ENCODE measurements around the gene VAX1. TPM values are rescaled to one million over a fixed set of nuclear protein-coding genes. Genes with fewer than 3 reads are reported as not detected.

VAX1 gene
- total and polyA plus RNA-seq, 2 donors (not counting 1 experiment from before 2014, with no cell fraction given), result not detected

DNA sequence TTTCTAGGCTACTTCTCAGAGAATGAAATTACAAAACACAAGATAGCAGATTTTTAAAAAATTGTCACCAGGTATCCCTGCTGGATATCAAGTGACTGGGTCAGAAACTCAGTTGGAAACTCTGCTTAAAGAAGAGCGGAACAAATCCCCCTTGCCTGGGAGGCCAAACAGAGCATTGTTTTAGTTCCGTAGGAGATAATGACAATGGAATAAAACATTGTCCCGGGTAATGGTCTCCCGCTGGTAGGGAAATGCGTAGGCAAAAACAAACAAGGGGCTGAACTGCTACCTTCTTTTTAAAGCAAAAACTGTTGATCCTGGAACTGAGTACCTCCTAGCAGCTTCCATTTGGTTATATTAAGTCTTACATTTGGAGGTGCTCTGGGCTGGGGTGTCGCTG is 21.3 kb upstream of the VAX1 start:
- no peak overlapping the region for H3K4me3 ChIP-seq (replicated peaks in 1 of 4; ENCODE audit: control extremely low read depth in 1 of 4, insufficient read depth in 1 of 4, low read depth in 3 of 4, low read length in 4 of 4)
- H3K9me3 ChIP-seq (ENCODE audit: control insufficient read depth, insufficient read depth, low read depth, low read length), result no peaks in the 10 kb centered on the region
- H2AFZ ChIP-seq (ENCODE audit: low read length), result no peak overlapping the region
- no peaks in the 10 kb centered on the region for H3K36me3 ChIP-seq (ENCODE audit: control insufficient read depth, insufficient read depth, low read length)
- H3K4me1 ChIP-seq (ENCODE audit: control insufficient read depth, extremely low read depth, insufficient read depth, low read length), result no peaks in the 10 kb centered on the region
- peaks cover 26% of the 10 kb centered on the region for H3K27me3 ChIP-seq (ENCODE audit: control insufficient read depth, insufficient read depth, low read length)
- H3K79me2 ChIP-seq (ENCODE audit: control insufficient read depth, insufficient read depth, low read length), result no peaks in the 10 kb centered on the region
- H3K4me2 ChIP-seq (ENCODE audit: extremely low read depth, insufficient read depth, low read length), result no peak overlapping the region
- DNase-seq (ENCODE audit: low read depth in 2 of 2), result no peak
- no peak for TF ChIP-seq EZH2 (IDR thresholded peaks at IDR 0.05; ENCODE audit: low read length, missing control alignments)
- TF ChIP-seq, protein P1, sequence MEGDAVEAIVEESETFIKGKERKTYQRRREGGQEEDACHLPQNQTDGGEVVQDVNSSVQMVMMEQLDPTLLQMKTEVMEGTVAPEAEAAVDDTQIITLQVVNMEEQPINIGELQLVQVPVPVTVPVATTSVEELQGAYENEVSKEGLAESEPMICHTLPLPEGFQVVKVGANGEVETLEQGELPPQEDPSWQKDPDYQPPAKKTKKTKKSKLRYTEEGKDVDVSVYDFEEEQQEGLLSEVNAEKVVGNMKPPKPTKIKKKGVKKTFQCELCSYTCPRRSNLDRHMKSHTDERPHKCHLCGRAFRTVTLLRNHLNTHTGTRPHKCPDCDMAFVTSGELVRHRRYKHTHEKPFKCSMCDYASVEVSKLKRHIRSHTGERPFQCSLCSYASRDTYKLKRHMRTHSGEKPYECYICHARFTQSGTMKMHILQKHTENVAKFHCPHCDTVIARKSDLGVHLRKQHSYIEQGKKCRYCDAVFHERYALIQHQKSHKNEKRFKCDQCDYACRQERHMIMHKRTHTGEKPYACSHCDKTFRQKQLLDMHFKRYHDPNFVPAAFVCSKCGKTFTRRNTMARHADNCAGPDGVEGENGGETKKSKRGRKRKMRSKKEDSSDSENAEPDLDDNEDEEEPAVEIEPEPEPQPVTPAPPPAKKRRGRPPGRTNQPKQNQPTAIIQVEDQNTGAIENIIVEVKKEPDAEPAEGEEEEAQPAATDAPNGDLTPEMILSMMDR (conservative IDR thresholded peaks at IDR 0.05 in 1 of 2, IDR thresholded peaks at IDR 0.05 in 1 of 2; ENCODE audit: low read depth in 1 of 2, low read length in 2 of 2), result no peak
- H3K27ac ChIP-seq (ENCODE audit: insufficient read depth, low read length), result no peak overlapping the region
- no peak overlapping the region for H3K9ac ChIP-seq (ENCODE audit: insufficient read depth, low read length)
- H4K20me1 ChIP-seq (ENCODE audit: control insufficient read depth, extremely low read depth, insufficient read depth, low read length), result no peaks in the 10 kb centered on the region

DNA sequence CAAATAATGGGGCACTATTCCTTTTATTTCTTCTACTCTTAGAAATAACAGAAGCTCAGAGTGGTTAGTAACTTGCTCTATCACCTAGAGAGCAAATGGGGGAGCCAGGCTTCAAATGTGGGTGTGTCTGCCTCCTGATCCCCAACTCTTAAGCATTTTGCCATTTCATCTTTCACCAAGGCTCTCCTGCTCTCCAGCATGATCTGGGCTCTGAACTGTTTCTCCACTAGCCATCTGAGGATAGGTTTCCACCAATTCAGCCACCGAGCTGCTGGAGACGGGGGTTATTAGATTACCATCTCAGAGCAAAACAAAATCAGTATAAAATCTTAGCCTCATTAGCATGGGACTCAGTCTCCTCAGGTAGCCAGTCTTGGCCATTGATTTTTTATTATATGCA is 20.2 kb upstream of the VAX1 start:
- no peaks in the 10 kb centered on the region for H3K9me3 ChIP-seq (ENCODE audit: control insufficient read depth, insufficient read depth, low read depth, low read length)
- peaks cover 15% of the 10 kb centered on the region for H3K27me3 ChIP-seq (ENCODE audit: control insufficient read depth, insufficient read depth, low read length)
- H3K4me1 ChIP-seq (ENCODE audit: control insufficient read depth, extremely low read depth, insufficient read depth, low read length), result no peaks in the 10 kb centered on the region
- DNase-seq (ENCODE audit: low read depth in 2 of 2), result no peak
- no peak overlapping the region for H3K27ac ChIP-seq (ENCODE audit: insufficient read depth, low read length)
- H3K9ac ChIP-seq (ENCODE audit: insufficient read depth, low read length), result no peak overlapping the region
- no peak overlapping the region for H3K4me2 ChIP-seq (ENCODE audit: extremely low read depth, insufficient read depth, low read length)
- no peak overlapping the region for H3K4me3 ChIP-seq (replicated peaks in 1 of 4; ENCODE audit: control extremely low read depth in 1 of 4, insufficient read depth in 1 of 4, low read depth in 3 of 4, low read length in 4 of 4)
- H3K36me3 ChIP-seq (ENCODE audit: control insufficient read depth, insufficient read depth, low read length), result no peaks in the 10 kb centered on the region
- no peak overlapping the region for H2AFZ ChIP-seq (ENCODE audit: low read length)
- no peaks in the 10 kb centered on the region for H4K20me1 ChIP-seq (ENCODE audit: control insufficient read depth, extremely low read depth, insufficient read depth, low read length)
- no peaks in the 10 kb centered on the region for H3K79me2 ChIP-seq (ENCODE audit: control insufficient read depth, insufficient read depth, low read length)
- TF ChIP-seq, protein P1 (conservative IDR thresholded peaks at IDR 0.05 in 1 of 2, IDR thresholded peaks at IDR 0.05 in 1 of 2; ENCODE audit: low read depth in 1 of 2, low read length in 2 of 2), result no peak
- TF ChIP-seq EZH2 (IDR thresholded peaks at IDR 0.05; ENCODE audit: low read length, missing control alignments), result no peak

DNA sequence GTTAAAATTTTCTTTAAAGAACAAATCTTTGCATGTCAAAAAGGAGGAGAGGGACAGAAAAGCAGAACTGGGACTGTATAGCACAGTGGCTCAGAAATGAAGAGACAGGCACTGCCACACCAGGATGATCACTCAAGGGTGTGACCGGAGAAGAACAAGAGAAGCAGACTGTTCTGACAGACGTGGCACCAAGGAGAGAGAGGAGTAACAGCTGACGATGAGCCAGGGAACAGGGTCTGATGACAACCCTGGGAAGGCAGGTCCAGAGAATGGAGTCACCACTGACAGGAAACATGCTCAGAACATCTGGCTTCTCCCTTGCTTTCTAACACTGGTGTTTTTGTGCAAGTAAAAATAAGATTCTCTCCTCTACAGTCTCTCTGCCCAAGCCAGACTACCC is 14.6 kb upstream of the VAX1 start:
- H3K27ac ChIP-seq (ENCODE audit: insufficient read depth, low read length), result no peak overlapping the region
- TF ChIP-seq EZH2 (IDR thresholded peaks at IDR 0.05; ENCODE audit: low read length, missing control alignments), result no peak
- TF ChIP-seq, protein P1 (conservative IDR thresholded peaks at IDR 0.05 in 1 of 2, IDR thresholded peaks at IDR 0.05 in 1 of 2; ENCODE audit: low read depth in 1 of 2, low read length in 2 of 2), result no peak
- no peaks in the 10 kb centered on the region for H4K20me1 ChIP-seq (ENCODE audit: control insufficient read depth, extremely low read depth, insufficient read depth, low read length)
- no peaks in the 10 kb centered on the region for H3K79me2 ChIP-seq (ENCODE audit: control insufficient read depth, insufficient read depth, low read length)
- no peak overlapping the region for H3K4me3 ChIP-seq (replicated peaks in 1 of 4; ENCODE audit: control extremely low read depth in 1 of 4, insufficient read depth in 1 of 4, low read depth in 3 of 4, low read length in 4 of 4)
- no peaks in the 10 kb centered on the region for H3K9me3 ChIP-seq (ENCODE audit: control insufficient read depth, insufficient read depth, low read depth, low read length)
- no peaks in the 10 kb centered on the region for H3K27me3 ChIP-seq (ENCODE audit: control insufficient read depth, insufficient read depth, low read length)
- H3K9ac ChIP-seq (ENCODE audit: insufficient read depth, low read length), result no peak overlapping the region
- no peak overlapping the region for H2AFZ ChIP-seq (ENCODE audit: low read length)
- H3K4me1 ChIP-seq (ENCODE audit: control insufficient read depth, extremely low read depth, insufficient read depth, low read length), result no peaks in the 10 kb centered on the region
- H3K4me2 ChIP-seq (ENCODE audit: extremely low read depth, insufficient read depth, low read length), result no peak overlapping the region
- DNase-seq (ENCODE audit: low read depth in 2 of 2), result no peak
- H3K36me3 ChIP-seq (ENCODE audit: control insufficient read depth, insufficient read depth, low read length), result no peaks in the 10 kb centered on the region

Measured in fibroblast of lung (primary cell).